ELR (cell line): ENCODE data around the gene USP50.
"Not testable (repeated sequence)": the region's sequence is repeated elsewhere in the genome, so short reads cannot be mapped to it uniquely, and the experiment has no call there.

Experiments
- DNase-seq: peaks from one replicate; pipeline ENCODE4 v3.0.0-alpha.2; 2015; ENCODE audit warnings: low read depth

Gene USP50

DNA sequence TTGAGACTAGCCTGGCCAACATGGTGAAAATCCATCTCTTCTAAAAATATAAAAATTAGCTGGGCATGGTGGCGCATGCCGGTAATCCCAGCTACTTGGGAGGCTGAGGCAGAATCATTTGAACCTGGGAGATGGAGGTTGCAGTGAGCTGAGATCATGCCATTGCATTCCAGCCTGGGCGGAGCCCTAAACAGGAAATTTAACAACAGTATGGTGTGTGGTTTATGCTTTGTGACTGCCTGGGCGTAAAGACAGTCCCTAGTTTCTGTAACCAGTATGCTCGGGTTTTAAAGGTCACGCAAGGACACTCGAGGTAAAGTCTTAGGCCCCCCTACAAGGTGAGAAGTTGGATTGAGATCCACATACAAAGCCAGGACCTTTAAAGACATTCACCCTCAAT is 43.3 kb downstream of the USP50 start:
- no peak for DNase-seq

- no peak for DNase-seq
Observed at GRCh38 chr15:50501815-50502214, 44.7 kb downstream of the USP50 start.

DNA sequence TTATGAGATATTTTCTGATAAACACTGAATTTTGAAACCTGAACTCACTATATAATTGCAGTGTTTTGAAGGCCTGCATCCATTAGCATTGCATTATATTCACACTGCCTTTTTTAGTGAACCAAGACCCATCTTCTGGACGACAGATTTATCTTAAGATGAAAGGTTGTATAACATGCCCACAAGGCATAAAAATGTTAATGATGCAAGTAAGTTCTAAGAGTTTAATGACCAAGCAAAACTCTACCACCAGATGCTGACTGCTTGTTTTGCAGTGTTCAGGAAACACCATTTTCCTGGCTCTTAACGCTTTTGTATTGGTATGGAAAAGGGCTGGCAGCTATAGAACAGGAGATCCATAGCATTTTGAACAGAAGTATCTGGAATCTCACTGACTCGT is 46.1 kb downstream of the USP50 start:
- DNase-seq = no peak

GRCh38 chr15:50496692-50497091 is 49.8 kb downstream of the USP50 start:
- no peak for DNase-seq

DNA sequence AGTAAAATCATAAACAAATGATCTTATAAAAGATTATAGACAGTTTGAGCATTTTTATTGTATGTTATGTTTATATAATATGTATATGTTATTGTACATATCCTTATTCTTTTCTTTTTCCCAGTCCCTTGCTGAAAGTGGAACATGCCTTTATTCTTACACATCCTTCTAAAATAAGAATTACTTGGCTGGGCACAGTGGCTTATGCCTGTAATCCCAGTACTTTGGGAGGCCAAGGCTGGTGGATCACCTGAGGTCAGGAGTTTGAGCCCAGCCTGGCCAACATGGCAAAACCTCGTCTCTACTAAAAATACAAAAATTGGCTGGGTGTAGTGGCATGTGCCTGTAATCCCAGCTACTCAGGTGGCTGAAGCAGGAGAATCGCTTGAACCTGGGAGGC is 51.9 kb downstream of the USP50 start:
- not testable (repeated sequence) for DNase-seq

DNA sequence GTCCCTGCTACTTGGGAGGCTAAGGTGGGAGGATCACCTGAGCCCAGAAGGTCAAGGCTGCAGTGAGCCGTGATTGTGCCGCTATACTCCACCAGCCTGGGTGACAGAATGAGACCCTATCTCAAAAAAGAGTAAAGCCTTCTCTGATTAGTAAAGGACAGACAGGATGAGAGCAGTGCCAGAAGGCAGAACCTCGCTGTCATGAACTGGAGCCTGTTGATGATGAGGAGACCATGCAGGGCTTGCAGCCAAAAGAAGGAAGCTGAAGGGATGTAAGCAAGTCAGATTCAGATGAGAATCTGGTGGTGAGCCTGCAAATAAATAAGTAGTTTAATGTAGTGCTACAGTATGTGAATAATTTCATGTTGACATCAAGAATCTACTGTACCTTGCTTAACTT is 52.8 kb downstream of the USP50 start:
- DNase-seq = no peak

DNA sequence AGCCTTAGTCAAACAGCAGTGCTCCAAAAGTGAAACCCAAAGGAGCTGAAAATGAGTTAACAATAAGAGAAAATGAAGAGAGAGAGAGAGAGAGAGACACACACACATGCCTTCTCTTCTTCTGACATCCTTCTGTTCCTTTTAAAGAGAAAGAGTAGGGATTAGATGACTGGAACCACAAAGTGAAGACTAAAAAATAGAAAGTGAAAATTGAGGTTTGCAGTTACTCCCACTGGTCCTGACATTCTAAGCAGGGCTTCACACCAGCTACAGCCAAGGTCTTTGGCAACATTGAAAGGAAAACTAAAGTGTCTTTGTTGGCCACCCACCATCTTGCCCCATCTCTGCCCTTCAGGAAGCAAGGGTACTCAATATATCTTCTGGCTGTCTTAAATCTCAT is 59.2 kb downstream of the USP50 start:
- DNase-seq = no peak

- DNase-seq = no peak
Observed at GRCh38 chr15:50485389-50485788, 61.1 kb downstream of the USP50 start.

- DNase-seq = no peak
Observed at GRCh38 chr15:50484781-50485180, 61.7 kb downstream of the USP50 start.

- DNase-seq = no peak
Observed at GRCh38 chr15:50476143-50476542, 70.3 kb downstream of the USP50 start.

DNA sequence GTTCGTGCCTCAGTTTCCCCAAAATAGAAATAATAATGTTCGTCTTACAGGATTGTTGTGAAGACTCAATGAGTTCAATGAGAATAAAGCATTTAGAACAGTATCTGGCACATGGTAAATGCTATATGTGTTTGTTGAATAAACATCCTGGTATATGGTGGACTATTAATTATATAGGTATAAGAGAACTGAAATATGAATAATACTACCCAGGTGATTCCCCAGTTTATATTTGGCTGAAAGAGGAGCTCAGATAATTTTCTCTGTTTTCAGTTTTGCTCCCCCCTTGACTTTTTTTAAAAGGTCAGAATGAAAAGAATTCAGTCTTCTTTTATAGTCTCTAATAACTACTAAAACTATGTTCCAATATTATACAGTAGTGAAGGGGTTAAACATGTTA is 75.4 kb downstream of the USP50 start:
- no peak for DNase-seq

DNA sequence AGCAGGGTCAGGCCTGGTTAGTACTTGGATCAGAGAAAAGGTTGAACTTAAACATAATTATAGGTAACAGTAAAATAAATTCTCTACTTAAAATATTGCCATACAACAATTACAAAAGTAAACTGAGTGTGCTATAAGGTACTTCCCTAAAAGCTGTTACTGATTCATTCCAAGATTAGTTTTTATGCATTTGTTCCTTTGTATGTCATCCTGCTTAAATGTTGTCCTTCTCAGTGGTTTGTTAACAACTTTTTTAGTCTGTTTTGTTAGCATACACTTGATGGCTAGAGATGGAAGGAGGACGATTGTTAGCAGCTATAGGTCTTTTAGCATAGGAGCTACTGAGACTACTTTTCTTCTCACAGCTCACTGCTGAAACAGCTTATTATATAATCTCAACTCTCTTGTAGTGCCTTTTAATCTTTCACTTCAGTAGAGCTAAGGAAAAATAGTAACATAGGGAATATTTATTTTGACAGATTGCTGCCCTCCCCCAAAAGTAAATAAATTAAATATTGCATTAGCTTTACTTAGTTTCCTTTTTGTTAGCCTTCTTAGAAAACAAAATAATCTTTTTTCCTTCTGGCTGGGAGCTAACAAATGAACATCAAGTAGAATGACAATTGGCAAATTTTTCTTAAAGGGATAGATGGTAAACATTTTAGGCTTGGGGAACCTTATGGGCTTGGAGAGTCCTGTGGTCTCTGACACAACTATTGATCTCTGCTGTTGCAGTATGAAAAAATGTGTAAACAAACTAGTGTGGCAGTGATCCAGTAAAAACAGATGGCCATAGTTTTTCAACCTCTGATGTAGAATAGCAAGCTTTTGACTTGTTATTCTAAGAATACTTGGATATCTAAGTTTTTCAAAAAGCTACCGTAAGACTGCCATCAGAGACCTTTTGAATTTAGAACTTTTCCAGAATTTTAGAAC is 82.8 kb downstream of the USP50 start:
- peak; percentile 5 for DNase-seq

GRCh38 chr15:50458348-50459112 is 87.9 kb downstream of the USP50 start:
- DNase-seq = no peak

DNA sequence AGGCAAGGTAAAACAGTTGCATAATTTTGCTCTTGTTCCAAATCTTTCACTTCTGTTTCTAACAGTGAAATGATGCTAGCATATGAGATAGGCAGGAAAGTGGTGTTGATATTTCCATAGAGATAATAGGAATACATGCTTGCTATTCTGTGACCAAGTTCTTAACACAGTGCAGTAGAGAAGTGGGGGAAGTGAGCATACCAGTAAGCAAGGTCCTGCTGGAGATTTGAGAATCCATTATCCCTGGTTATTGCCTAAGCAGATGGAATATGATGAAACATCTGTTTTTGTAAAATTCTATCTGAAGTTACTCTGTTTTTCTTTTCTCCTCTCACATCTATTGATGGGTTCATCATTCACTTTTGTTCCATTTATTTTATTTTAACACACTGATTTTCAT is 93.5 kb downstream of the USP50 start:
- DNase-seq = no peak
